Pericardium fibroblast (primary cell): ENCODE results near the gene PPIC. TPM values are rescaled to one million over a fixed set of nuclear protein-coding genes. Genes with fewer than 3 reads are reported as not detected.

Experiments used
- total RNA-seq: library from RNA; depleted of rRNA; stranded (reverse); fragments of >200 nt; gene quantifications from 2 replicates; pipeline ENCODE4 v1.2.3, GENCODE V29; 2015

PPIC gene
- 41.5 and 89.0 TPM in 2 replicates for total RNA-seq

GRCh38 chr5:123036391-123037103 is at the start of gene PPIC:
PPIC (minus strand) TSS chr5:123036725; CDS start chr5:123036625, 100 bp downstream.

Other genes starting within 250 kb of the PPIC start
- gene SNX24, start 191.1 kb downstream of the PPIC start, total RNA-seq, result 13.1 and 21.9 TPM in 2 replicates
- 0.17 and 0.70 TPM in 2 replicates for gene PRDM6, start 52.5 kb upstream of the PPIC start, total RNA-seq